Measurements from ENCODE around the gene ATP1A1.

The ATP1A1 gene

GRCh38 chr1:116392717-116393404 is 19.8 kb downstream of the ATP1A1 start:
- DNase-seq = no peak

DNA sequence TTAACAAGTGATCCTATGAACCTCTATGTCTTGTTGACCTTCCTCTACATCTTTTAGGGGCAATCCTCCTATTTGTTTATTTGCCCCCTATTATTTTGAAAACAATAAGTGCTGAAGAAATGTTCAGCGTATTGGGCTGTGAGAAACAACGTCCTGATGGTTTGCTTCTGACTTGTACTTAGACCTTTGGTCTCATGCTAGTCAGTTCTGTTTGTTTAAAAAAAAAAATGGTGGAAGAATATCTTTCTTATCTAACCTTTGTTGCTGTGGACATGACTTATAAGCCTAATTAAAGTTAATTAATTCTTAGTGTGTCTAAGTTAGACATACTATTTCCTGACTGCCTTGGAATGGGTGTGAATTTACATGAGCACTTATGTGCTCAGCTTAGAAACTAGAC is 20.7 kb downstream of the ATP1A1 start:
- no peak for DNase-seq

DNA sequence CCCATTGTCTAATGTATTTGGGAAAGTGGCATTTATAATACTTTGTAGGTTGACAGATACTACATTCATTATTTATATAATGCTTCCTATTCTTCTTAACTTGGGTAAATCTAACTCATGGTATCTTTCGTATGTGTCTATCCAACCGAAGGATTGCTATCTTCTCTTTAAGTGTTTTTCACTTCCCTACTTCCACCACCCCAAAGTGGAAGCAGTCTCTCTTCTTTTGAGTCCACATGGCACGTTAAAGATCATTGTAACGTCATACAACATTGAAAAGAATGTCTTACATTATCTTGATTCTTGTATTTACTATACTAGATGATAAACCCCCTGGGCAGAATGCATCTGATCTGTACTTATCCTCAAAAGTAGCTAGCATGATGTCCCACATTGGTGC is 21.2 kb downstream of the ATP1A1 start:
- DNase-seq = no peak

DNA sequence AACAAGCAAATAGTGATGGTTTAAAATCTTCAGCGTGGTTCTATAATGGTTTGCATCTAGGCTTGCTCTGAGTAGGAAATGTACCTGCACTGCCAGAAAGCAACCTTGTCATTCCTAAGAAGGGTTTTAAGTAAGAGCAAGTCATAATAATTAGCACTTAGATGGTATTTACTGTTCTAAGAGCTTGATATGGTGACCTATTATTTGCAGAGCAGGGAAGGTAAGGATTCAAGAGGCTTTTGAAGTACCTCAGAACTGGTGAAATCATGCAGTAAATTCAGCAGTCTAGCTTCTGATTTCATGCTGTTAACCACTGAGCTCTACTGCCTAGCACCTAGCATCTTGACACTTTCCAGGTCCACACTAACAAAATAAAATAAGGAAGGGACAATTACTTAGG is 23.7 kb downstream of the ATP1A1 start:
- DNase-seq = no peak

GRCh38 chr1:116397728-116398127 is 24.7 kb downstream of the ATP1A1 start:
- DNase-seq = no peak

DNA sequence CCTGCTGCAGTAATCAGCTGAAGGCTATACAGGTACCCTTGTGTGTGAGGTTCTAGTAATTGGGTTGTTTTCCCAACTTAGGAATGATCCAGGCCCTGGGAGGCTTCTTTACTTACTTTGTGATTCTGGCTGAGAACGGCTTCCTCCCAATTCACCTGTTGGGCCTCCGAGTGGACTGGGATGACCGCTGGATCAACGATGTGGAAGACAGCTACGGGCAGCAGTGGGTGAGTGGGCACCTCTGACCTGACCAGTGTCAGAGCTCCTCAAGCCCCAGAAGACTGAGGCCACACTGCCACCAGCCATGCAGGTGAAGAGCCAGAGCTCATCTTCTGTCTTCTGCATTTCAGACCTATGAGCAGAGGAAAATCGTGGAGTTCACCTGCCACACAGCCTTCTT is 27.7 kb downstream of the ATP1A1 start:
- no peak for DNase-seq

DNA sequence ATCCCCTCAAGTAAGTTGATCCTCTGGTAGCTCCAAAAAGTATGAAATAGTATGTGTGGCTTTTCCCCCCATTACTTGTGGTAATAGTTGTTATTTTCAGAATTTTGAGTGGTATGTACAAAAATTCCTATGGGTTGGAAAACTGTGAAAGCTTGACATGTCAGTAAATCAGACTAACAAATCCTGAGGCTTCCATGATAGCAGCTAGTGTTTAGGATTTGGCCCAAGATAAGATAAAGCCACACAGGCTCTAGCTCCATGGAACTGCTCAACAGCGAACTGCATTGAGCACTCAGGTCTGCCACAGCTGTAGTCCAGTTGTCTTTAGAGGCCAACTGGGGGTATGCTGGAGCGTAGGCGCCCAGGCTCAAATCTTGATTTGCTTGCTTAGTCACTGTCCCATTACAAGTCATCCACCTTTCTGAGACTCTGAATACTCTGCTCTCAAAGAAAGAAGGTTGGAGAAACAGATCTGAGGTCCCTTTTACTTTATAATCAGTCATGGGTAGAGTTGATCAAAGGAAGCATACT is 28.7 kb downstream of the ATP1A1 start:
- DNase-seq = no peak

DNA sequence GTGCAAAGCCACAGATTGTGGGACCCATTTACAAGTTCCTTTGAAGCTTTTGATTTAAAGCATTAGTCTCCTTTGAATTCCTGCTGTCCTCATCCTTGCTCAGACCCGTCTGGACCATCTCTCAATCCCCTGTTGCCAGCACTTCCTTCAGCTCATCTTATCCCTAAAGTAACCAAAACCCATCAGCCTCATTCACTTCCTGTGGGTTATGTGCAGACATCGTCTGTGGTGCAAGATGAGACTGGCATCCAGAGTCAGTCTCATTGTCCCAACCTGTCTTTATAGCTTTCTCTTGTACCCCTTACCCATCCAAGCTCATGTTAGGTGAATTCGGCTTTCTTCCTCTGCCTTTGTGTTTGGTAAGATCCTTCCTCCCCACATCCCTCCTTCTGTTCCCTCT is 29.3 kb downstream of the ATP1A1 start:
- DNase-seq = no peak

GRCh38 chr1:116403496-116404136 is 30.6 kb downstream of the ATP1A1 start:
- DNase-seq = no peak

DNA sequence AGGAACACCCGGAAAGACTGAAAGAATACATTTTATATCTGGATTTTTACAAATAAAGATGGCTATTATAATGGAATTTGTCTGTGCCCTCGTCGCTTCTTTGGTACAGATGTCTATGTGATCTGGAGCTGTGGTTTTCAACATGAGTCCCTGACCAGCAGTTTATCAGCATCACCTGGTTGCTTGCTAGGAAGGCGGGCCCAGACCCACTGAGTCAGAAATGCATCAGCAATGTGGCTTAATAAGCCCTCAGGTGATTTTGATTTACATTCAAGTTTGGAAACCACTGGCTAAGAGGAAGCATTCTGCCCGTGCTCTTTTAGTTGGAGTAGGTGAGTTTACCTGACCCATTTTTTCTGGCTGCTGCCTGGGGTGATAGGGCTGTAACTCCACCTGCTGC is 31.7 kb downstream of the ATP1A1 start:
- no peak for DNase-seq

DNA sequence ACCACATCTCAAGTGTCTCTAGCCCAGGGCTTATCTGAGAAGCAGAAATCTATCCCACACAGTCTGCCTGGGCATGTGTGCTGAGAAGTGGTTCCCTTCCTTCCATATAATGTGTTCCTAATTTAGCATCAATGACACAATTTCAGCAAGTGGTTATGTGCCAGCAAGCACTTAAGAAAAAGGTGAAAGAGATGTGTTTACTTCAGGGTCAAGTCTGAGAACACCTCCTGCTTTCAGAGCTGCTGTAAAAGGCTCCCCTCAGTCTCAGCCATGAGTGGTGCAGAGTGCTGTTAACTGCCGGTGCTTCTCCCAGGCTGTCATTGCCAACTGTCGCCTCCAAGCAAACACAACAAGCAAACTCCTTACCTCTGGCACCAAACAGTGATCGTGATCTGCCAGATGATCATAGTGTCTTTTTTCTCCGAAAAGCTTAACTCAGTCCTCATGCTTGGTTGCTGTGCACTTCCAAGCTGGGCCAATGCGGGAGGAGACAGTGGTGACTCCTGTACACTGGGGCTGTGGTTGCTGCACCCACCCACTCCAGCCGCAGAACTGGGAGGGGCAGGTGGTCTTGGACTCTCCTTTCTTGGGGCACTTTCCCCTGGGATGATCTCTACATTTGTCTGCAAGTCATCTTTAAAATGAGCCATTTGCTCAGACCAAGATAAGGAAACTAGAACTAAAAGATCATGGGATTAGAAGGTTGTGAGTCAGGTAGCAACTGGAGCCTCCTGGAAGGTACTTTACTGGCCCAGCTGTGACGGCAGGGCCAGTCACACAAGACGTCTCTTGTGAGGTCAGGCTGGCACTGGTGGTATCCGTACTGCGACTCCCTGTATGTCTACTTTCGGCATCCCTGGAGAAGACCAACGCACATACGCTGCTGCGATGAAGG is 32.4 kb downstream of the ATP1A1 start:
- DNase-seq = no peak

- DNase-seq = no peak
Observed at GRCh38 chr1:116407033-116407432, 34.0 kb downstream of the ATP1A1 start.

GRCh38 chr1:116408193-116408592 is 35.1 kb downstream of the ATP1A1 start:
- no peak for DNase-seq

DNA sequence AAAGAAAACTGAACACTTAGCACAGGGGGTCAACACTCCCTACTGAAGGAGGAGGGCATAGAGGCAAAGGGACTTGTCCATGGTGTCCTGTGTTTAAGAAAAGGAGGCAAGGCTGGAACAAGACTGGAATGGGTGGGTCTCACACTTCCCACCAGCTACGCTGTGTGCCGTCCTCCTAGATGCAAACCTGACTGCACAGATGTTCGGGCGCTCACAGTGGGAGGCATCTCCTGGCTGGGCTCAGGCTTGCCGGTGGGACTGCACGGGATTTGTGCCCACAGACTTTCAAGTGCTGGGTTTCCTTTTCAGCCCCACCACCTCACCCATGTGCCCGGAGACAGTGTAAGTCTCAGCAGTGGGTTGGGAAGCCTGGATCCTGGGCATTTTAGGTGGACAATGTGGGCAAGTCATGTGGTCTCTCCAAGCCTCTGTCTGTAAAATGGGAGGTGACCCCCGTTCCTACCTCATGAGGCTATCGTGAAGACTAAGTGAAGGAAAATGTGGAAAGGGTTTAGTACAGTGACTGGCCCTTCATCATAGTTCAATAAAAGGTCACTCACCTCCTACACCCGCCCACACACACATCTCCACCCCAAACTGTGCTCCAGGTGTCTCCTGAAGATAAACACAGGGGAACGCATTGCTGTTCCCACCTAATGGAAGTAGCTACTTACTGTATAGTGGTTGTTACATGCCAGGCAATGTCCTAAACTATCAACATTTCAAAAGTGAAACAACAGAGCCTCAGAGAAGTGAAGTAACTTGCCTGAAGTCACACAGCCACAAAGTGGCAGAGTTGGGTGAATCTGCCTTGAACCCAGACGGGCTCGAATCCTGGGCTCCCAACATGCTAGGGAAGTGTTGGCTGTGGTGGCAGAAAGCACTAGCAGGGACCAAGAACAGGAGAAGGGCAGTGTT is 36.0 kb downstream of the ATP1A1 start:
- DNase-seq = no peak

- no peak for DNase-seq
Observed at GRCh38 chr1:116409751-116410191, 36.7 kb downstream of the ATP1A1 start.

DNA sequence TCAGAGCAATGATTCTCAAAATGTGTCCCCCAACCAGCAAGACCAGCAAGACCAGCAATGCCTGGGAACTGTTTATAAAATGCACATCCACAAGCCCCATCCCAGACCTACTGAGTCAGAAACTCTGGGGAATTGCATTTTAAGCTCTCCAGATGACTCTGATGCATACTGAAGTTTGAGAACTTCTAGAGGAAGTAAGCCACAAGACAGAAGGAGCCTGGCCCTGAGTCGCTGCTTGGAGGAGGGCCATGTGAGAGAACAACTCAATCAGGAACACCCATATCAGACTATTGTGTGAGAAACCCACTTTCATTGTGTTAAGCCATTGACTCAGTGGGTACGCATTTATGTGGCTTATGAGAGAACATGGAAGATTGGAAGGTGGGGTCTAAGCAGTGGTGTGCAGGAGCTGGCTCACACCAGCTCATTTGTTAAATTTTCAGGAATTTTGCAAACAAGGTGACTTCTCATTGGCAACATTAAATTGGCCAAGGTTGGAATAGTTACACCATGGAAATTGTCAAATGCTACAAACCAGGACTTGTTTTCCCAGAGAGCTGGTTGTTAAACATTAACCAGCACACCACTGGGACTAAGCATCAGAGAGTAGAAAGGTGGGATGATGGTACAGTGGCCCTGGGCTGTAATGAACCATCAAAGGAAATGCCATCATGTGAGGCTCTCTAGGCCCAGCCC is 38.9 kb downstream of the ATP1A1 start:
- no peak for DNase-seq

GRCh38 chr1:116412480-116412798 is 39.4 kb downstream of the ATP1A1 start:
- no peak for DNase-seq

DNA sequence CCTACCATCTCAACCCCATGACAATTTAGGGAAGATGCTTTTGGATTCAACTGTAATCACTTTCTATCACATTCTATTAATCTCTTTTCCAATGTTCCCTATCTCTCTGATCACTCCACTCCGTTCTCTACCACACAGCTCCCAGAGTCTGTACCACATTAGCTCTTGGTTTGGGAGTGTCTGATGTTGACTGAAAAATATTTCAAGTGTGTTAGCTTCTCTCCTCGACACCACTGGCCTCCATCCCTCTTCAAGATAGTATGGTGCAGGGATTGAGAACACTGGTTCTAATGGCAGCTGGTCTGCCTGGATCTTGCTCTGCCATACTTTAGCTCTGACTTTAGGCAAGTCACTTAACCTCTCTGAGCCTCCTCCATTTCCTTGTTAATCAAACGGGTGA is 39.9 kb downstream of the ATP1A1 start:
- DNase-seq = no peak

DNA sequence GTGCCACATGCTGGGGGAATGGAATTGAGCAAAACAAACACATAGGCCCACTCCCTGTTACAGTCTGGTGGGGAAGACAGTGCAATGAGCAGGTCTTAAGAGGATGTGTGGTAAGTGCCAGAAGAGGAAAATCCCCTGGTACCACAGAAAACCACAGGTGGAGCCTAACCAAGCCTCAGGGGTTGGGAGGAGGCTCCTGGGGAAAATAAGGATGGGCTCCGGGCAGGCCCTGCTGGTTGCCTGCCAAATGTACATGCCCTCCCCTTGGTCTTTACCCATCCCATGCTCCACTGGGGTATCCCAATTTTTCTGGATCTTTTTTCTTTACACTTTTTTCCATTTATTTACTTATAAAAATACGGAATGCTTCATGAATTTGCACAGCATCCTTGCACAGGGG is 40.4 kb downstream of the ATP1A1 start:
- no peak for DNase-seq

DNA sequence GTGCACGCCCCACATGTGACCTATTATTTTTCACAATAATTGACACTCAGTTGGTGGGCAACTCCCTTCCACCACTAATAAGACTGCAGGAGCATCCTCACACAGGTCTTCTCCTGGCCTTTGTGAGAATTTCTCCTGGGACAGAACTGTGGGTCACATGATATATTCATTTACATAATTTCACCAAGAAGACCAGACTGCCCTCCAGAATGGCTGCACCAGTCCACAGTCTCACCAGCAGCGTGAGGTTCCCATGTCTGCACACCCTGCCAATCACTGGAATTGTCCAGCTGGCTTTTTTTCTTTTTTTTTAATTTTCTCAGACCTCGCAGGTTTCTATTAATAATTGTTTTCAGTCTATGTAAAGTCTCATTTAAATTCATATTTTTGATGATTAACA is 41.3 kb downstream of the ATP1A1 start:
- no peak for DNase-seq

GRCh38 chr1:116415200-116415698 is 42.2 kb downstream of the ATP1A1 start:
- no peak for DNase-seq
